ENCODE data around the gene PBXIP1.
"Not testable (repeated sequence)": the region's sequence is repeated elsewhere in the genome, so short reads cannot be mapped to it uniquely, and the experiment has no call there.

The PBXIP1 gene

DNA sequence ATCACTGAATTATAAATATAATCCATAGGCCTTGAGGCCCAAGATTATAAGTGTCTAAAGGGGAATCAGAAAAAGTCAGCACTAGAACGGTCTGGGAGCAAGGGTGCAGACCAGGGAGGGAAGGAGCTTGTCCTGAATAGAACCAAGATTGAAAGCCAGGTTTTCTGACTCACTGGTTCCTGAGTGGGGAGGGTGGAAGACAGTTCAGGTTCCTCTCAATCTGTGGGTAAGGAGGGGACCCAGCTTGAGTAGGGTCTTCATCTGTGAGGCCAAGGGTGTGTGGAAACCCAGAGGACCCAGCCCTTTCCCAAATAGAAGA, 38.3 kb upstream of the PBXIP1 start:
- no peak for DNase-seq (ENCODE audit: low spot score)

DNA sequence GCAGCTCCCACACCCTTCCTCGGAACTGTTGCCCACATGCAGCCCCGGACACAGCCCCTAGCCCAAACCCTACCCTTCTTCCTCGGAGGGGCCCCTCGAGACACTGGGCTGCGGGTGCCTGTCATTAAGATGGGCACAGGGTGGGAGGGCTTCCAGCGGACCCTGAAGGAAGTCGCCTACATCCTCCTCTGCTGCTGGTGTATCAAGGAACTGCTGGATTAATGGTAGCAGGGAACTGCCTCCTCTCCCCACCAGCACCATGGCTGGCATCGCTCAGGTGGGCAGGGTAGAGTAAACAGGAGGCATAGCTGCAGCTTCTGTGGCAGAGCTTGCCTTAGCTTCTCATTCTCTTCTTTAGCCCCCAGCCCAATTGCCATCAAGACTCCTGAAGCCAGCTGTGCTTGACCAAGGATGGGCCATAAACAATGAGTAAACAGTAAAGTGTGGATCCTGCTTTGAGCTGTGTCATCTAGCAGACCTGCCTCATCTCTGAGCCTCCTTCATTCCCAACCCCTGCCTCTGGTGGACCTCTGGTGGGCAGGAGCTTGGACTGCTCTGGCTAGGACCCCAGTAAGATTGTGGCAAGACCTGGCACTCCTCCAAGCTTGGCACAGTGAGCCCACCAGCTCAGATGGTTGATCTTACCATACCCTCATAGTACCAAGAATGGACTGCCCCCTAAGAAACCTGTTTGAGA, 37.8 kb upstream of the PBXIP1 start, which contains the start of gene LENEP:
LENEP (plus strand) TSS at position 15 of the 697 bp plus-strand sequence; CDS start at position 37, 22 bp downstream.
- DNase-seq (ENCODE audit: low spot score): no peak

DNA sequence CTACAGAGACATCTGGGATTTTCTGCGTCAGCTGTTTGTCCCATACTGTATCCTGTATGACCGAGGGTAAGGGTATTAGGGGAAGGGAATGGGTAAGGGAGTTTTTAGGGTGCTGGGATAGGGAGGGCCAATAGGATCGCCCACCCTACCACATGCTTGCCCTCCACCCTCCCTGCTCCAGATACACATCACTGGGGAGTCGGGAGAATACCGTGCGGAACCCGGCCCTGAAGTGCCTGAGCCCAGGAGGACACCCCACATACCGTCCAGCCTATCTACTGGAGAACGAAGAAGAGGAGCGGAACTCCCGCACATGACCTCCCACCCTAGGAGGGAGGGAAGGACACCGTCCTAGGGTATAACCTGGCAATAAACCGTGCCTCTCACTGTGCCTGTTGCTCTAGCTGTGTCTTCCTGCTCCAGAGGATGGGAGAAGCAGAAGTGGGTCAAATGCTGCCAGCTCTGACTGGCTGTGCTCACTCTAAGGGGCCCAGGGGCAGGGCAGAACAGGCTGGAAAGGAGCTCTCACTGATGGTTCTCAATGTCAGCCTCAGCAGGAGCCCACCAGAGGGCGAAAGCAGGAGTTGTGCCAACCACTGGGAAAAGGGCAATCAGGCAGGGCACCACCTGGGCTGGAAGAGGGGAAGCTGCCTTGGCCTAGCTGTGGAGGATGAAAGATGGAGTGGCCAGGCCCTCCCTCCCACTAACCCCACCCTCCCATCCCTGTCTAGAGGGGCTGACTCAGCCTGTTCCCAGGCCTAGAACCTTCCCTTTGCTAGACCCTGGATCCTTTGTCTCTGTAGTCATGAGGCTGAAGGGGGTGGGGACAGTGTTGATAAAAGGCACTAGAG, 37.0 kb upstream of the PBXIP1 start:
- DNase-seq (ENCODE audit: low spot score): no peak

DNA sequence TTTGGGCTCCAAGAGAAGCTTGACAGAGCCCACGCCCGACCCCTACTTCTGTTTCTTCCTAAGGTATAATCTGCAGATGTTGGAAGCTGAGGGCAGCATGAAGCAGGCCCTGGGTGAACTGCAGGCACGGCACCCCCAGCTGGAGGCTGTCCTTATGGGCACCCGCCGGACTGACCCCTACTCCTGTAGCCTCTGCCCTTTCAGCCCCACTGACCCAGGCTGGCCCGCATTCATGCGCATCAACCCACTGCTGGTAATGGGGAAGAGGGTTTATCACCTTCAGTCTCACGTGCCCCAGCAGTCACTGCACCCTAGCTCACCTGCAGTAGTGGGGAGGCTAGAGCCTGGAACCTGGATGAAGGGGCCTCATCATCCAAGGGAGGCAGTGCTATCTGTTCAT, 34.4 kb upstream of the PBXIP1 start:
- no peak for DNase-seq (ENCODE audit: low spot score)

DNA sequence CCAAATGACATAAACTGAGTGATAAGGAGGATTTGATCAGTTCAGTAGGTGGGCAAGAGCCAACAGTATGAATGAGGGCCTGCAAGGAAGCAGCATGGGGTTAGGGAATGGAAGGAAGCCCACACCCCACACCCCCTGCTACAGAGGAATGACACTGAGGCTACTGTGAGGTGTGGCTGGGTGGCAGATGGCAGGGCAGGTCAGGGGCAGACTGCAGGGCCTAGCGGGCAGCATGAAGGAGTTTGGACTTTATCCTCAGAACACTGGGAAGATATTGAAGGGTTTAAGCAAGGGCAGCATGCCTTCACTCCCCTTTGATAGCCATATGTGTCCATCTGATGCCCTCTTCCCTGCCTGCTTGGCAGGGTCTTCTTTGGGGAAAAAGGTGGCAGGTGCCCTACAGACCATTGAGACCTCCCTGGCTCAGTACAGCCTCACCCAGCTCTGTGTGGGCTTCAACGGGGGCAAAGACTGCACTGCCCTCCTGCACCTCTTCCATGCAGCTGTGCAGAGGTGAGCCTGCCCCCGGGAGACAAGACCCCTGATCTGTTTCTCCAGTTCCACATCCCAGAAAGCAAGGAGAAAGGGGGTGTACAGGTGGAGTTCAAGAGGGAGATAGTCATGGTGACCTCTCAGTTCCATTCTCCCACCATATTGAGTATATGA, 33.4 kb upstream of the PBXIP1 start:
- DNase-seq (ENCODE audit: low spot score): no peak

DNA sequence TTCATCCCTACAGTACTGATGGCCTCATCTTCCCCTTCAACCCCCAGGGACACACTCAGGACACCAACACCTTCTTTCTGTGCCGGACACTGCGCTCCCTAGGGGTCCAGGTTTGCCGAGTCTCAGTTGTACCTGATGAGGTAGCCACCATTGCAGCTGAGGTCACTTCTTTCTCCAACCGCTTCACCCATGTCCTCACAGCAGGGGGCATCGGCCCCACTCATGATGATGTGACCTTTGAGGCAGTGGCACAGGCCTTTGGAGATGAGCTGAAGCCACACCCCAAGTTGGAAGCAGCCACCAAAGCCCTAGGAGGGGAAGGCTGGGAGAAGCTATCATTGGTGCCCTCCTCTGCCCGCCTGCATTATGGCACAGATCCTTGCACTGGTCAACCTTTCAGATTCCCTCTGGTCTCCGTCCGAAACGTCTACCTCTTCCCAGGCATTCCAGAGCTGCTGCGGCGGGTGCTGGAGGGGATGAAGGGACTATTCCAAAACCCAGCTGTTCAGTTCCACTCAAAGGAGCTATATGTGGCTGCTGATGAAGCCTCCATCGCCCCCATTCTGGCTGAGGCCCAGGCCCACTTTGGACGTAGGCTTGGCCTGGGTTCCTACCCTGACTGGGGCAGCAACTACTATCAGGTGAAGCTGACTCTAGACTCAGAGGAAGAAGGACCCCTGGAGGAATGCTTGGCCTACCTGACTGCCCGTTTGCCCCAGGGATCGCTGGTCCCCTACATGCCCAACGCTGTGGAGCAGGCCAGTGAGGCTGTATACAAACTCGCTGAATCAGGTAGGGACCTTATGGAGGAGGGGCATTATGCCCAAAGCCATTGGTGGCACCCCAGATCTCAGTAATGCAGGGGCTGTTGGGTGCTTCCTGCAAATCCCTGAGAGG, 32.4 kb upstream of the PBXIP1 start:
- no peak for DNase-seq (ENCODE audit: low spot score)

DNA sequence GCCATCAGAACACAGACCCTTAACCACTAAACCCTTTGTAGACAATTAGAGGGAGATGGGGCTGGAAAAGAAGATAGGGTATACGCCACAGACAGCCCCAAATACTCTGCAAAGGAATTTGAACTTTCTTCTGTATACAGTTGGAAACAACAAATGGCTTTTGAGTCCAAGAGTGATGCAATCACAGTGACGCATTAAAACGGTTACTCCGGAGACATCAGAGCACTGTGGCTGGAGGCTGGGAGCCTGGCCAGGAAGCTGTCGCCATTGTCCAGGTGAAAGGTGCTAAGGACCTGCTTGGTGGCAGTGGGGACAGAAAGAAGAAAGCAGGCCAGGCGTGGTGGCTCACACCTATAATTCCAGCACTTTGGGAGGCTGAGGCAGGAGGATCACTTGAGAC, 31.4 kb upstream of the PBXIP1 start:
- no peak for DNase-seq (ENCODE audit: low spot score)

DNA sequence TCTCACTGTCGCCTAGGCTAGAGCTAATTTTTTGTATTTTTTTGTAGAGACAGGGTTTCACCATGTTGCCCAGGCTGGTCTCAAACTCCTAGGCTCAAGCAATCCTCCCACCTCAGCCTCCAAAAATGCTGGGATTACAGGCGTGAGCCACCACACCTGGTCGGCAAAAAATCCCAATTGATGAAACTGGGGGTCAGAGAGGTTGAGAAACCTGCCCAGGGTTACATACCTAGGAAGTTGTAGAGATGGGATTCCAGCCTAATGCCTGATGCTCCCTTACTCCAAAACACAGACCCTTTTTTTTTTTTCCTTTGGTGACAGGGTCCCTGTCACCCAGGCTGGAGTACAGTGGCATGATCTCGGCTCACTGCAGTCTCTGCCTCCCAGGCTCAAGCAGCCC, 30.8 kb upstream of the PBXIP1 start:
- not testable (repeated sequence) for DNase-seq (ENCODE audit: low spot score)

DNA sequence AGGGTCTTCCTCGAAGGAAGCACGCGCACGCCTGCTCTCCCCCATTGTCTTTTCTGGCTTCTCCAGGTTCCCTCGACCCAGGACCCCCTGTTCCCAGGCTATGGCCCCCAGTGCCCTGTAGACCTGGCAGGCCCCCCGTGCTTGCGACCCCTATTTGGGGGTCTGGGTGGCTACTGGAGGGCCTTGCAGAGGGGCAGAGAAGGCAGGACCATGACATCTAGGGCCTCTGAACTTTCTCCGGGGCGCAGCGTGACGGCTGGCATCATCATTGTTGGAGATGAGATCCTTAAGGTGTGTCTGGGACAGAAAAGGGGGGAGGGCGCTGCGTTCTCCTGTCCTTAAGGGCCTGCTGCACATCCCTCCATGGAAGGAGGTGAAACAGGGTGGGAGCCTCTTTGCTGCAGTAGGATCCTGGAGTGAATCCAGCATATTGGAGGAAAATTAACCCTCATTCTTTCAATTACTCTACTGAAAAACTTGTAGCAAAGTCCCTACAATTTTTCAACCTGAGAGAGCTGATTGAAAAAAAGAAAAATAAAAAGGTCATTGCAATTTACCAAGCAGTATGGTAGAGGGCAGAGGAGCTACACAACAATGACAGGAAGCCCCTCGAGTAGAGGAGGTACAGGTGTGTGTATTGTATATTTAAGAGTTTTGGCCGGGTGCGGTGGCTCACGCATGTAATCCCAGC, 28.0 kb upstream of the PBXIP1 start:
- no peak for DNase-seq (ENCODE audit: low spot score)

DNA sequence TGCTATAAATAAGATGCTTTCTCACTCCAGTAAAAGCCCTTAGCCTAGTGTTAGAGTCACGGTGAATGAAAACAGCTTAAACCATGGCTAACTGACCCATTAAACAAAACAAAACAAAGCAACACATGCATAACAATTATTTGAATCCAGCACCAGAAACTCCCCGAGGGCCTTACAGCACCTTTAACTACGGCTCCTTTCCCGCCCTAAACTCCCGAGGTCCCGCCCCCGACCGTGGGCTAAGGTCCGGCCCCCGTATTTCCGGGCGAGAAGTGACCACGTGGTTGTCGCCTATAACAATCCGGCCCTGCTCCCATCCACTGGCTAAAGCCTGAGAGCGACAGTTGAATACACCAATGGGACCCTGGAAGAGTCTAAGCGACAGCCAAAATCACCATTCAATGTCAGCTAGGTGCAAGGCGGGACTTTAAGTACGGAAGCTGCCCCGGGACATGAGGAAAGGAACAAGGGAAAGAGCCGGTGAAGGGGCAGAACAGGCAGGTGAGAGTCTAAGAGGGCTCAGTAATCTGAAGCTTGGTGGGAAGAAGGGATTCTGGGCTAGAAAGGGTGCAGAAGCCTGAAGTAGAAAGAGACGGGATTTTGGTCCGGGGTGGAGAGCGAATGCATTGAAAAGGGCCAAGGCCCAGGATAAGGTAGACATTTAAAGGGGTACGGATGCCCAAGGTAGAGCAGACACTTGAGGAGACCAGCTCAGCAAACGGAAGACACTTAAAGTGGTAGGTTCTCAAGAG, 27.2 kb upstream of the PBXIP1 start, which contains the start of gene FLAD1:
FLAD1 (plus strand) TSS at position 448 of the 752 bp plus-strand sequence. CDS start 351 bp downstream, outside the sequence.
- DNase-seq (ENCODE audit: low spot score): peak; percentile 98

DNA sequence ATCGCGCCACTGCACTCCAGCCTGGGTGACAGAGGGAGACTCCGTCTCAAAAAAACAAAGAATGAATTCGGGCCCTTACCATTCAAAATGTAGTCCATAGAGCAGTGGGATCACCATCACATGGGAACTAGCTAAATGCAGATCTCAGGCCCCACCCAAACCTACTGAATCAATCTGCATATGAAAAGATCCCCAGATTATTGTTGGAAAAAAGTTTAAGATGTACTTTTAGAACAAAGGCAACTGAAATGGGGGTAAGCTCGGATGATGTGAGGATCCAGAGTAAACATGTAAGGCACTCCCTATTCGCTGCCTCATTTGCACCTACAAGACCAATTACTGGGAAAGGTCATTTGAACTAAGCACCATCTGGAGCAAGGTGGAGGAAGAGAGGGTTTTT, 26.4 kb upstream of the PBXIP1 start:
- no peak for DNase-seq (ENCODE audit: low spot score)

DNA sequence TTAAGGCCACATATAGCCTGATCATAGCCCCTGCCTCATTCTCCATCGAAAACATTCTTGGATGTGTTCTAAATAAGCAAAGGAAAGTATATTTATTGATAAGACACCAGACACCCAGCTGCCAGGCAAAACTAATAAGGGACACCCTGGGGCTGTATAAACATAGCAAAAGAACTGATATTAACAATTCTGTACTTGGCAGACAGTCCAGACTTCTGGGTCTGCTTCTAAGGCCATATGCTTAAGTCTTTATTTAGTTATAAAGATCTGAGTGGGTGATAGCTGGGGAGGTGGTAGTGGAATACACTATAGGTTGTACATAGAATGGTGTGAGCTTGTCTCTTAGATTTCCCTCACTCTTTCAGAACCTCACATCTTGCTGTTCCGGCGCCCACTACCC, 22.5 kb upstream of the PBXIP1 start:
- no peak for DNase-seq (ENCODE audit: low spot score)

DNA sequence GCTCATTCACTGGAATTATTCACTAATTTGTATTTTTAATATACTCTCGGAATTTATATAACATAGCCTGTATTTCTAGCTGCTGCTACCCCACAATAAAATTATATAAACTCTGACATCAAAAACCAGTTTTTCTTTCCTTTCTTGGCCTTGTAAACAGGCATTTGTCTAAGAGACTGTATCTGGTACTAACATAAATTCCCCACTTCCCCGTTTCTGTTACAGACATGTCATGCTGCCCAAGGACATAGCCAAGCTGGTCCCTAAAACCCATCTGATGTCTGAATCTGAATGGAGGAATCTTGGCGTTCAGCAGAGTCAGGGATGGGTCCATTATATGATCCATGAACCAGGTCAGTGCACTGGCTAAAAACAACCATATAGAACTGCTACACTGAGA, 21.9 kb upstream of the PBXIP1 start:
- DNase-seq (ENCODE audit: low spot score): not testable (repeated sequence)

DNA sequence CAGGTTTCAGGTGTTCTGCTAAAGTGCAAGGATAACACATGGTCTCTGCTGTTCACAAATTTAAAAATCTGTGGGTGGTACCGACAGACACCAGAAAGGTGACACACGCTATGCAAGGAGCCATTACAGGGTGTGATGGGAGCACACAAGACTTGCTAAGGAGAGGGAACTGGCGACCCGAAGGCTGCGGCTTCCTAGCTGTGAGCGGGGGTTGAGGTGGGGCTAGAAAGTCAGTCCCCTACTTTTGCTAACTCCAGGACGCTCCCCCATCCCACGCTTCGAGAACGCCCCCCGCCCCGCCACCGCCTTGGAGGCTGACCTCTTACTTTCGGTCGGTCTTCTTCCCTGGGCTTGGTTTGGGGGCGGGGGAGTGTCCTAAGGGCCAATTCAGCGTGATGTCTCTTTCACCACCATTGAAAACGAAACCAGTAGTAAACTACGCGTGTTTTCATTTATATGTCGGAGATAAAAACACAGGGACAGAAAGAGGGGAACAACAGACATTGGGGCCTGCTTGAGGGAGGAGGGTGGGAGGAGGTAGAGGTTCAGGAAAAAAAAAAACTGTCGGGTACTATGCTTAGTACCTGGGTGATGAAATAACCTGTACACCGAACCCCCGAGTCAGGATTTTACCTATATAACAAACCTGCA, 19.6 kb upstream of the PBXIP1 start:
- no peak for DNase-seq (ENCODE audit: low spot score)

DNA sequence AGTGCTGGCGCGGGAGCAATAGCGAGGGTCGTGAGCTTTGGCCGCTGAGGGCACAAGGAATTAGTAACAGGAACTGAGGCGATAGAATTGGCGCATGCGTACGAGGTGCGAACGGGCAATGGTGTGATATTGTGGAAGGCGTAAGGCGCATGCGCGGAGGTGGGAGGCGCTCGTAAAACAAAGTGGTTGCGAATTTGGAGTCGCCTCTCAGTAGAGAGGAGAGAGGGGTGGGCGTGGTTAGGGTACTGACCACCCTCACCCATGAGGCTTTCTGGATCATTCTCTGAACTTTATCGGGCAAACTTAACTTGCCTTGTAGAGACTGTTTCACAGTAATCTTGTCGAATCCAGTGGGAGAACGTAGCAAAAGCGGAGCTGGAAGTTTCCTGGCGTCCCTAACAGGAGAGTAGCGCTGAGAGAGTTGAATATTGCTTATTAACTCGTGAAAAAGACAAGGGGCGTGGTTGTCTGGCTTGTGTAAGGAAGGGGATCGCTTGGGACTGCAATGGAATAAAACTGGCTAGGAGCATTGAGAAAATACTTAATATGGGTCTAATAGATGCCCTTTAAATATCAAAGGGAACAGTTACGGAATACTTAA, 19.0 kb upstream of the PBXIP1 start:
- peak; percentile 93 for DNase-seq (ENCODE audit: low spot score)

DNA sequence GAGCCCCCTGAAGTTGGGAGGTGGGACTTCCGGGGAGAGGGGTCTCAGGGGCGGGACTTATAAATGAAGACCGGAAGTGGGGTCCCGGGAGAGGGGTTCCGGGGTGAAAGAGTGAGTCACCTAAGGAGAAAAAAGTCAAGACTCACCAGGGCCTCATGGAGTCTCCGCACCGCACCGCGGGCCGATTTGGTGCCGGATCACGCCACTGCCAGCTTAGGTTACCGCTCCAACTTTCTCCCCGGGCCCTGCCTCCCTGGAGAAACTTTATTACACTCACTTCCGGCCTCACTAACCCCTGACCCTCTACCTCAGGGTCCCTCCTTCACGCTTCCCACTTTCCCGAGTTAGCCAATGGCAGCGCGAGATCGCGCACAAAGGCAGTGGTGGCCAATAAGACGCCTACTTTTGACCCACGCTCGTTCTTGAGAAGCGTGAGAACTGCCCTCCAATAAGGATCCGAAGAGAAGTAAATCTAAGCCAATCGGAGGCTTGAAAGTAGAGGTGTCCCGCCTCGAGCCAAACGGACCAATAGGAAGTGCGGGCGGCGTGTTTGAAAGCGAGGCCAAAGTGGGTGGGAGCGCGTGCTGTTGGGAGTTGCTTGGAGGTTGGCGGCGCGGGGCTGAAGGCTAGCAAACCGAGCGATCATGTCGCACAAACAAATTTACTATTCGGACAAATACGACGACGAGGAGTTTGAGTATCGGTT, 18.4 kb upstream of the PBXIP1 start, which contains the start of gene CKS1B:
CKS1B (plus strand) TSS at position 580 of the 706 bp plus-strand sequence; CDS start at position 645, 65 bp downstream.
- peak; percentile 100 for DNase-seq (ENCODE audit: low spot score)

DNA sequence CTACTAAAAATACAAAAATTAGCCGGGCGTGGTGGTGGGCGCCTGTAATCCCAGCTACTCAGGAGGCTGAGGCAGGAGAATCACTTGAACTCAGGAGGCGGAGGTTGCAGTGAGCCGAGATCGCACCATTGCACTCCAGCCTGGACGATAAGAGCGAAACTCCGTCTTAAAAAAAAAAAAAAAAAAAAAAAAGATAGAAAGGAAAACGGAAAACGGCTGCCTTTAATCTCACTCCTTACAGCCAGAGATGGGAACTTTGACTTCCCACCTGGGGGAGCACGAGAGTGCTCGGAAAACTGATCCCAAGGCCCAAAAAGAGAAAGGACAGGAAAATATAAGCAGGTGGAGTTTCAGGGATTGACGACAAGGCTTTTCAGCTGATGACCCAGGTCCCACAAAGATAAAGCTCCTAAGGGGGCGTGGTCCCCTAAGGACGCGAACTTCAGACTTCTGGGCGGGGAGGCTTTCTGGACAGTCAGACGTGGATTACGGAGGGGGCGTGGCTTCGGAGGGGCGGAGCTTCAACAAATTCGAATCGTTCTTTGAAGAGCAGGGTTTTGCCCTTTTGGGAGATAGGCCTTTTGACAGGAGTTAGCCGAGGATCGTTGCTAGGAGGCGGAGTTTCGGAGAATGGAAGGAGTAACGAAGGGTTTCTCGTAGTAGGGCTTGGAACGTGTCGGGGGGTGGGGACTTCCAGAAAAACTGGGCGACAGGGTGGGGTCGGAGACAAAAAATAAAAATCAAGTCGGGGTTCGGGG, 17.6 kb upstream of the PBXIP1 start:
- peak; percentile 85 for DNase-seq (ENCODE audit: low spot score)
